Measurements from ENCODE around the gene NSUN4.
A peak's percentile ranks its signal among the peaks of the same experiment; 100 is the strongest.

Gene NSUN4

DNA sequence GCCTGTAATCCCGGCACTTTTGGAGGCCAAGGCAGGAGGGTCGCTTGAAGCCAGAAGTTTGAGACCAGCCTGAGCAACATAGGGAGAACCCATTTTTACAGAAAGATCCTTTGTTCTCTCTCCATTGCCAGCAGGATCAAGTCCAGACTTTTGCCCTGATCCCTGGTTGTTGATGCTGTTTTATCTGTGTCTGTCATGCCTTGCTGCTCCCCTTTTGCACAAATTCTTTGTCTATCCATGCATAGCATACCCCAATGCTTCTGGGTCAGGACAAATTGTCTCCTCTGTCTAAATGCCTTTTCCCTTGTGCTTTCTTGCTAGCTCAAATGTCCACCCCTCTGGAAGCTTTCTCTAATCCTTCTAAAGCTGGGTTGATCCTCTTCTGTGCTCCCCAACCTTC, 28.2 kb downstream of the NSUN4 start:
- DNase-seq, result no peak

DNA sequence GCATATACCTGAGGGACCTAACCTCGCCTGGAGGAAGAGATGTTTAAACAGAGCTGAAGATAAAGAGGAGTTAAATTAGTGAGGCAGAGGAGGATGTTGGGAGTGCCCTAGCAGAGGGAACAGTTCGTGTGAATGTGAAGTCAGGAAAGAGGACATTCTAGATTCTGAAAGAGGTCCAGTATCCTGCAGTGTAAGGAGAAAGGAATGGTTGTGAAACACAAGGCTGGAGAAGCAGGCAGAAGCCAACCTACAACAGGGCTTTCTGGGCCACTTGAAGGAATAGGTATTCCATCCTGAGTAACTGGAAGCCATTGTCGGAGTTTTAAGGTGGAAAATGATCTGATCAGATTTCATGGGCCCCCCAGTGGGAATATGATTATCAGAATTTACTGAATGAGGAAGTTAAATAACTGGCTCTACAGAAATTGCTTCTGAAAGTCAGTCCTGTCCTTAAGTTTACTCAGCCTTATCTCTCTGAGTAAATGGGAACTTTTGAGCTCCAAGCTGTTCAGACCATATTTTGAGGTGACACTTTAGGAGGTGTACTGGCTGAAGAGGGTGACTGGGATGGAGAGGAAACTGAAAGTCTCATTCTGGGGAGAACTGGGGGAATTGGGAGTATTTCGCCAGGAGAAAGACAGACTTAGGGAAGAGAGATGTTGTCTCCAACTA, 29.1 kb downstream of the NSUN4 start:
- no peak for DNase-seq

DNA sequence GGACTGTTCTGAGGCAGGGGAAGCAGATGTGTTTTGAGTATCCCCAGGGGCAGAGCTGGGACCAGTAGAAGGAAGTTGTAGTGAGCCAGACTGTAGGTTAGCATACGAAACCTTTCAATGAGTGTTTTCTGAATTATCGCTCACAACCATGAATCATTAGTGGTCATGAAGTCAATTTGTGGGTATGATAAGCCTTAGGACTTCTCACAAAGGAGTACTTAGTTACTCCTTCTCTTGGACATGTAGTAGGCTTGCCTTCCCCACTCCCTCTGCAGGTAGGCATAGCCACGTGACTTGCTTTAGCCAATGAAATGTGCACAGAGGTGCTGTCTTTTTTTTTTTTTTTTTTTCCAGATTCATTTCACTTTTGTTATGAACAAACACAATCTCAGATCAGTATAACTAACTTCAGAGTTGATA, 29.6 kb downstream of the NSUN4 start:
- no peak for DNase-seq

GRCh38 chr1:46372431-46372830, 31.8 kb downstream of the NSUN4 start:
- DNase-seq, result no peak

- DNase-seq, result no peak
These were observed 39.4 kb downstream of the NSUN4 start for GRCh38 chr1:46379996-46380395.

DNA sequence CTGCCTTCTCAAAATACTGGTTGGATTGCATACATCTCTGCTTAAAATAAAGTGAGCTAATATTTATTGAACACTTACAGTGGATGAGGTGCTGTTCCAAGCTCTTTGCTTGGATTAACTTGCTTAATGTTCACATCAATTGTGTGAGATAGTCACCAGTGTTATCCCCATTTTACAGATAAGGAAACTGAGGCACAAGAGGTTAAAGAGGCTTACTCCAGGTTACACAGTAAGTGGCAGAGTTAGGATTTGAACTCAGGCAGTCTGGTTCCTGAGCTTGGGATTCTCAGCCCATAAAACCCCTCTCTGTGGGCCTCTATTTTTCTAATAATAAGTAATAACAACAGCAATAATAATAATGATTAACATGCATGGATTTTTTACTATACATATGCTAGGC, 39.9 kb downstream of the NSUN4 start:
- no peak for DNase-seq

- DNase-seq, result no peak
These were observed 52.9 kb downstream of the NSUN4 start for GRCh38 chr1:46393510-46393909.

GRCh38 chr1:46394108-46394871, 53.7 kb downstream of the NSUN4 start, which contains the start of gene FAAH:
TSS of gene FAAH (plus strand) at chr1:46394317. CDS start at chr1:46394349, 32 bp downstream.
- DNase-seq, result peak; percentile 36

GRCh38 chr1:46394872-46395465, 54.4 kb downstream of the NSUN4 start:
- no peak for DNase-seq

- no peak for DNase-seq
These were observed 56.1 kb downstream of the NSUN4 start for GRCh38 chr1:46396441-46397398.

GRCh38 chr1:46399307-46399706, 58.7 kb downstream of the NSUN4 start:
- DNase-seq, result no peak

DNA sequence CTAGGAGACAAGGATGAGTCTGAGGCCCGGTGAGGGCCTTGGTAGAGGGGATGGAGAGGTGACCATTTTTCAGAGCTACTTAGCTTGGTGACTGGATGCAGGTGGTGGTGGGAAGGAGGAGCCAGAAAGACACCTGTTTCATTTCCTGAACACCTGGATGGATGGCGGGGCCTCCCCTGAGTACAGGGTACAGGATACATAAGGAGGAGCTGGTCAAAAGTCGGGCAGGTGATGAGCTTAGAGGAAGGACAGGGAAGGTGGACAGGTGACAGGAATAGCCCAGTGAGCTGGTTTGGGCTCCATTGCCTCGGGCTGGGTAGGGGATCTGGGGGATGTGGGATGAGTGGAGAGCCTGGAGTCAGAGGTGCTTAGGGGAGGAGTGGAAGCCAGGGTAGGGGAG, 59.8 kb downstream of the NSUN4 start:
- DNase-seq, result no peak

- no peak for DNase-seq
These were observed 60.7 kb downstream of the NSUN4 start for GRCh38 chr1:46401154-46401913.

GRCh38 chr1:46401964-46402626, 61.5 kb downstream of the NSUN4 start:
- DNase-seq, result no peak

DNA sequence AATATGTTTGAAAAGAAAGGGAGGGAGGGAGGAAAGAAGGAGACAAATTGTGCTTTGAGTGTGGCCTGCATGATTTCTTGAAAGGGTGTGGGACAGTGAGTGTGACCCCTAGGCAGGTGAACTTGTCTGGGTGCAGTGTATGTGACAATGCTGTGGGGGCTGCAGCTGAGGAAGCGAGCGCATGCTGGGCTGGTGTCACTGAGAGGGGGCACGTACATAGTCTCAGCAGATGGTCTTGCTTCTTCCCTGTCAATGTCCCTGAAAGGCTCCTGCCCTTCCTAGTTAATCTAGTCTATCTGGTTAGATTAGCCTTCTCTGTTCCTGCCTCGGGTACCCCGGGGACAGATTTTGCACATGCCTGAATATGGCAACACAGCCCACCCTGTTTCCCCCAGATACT, 63.3 kb downstream of the NSUN4 start:
- DNase-seq, result no peak

DNA sequence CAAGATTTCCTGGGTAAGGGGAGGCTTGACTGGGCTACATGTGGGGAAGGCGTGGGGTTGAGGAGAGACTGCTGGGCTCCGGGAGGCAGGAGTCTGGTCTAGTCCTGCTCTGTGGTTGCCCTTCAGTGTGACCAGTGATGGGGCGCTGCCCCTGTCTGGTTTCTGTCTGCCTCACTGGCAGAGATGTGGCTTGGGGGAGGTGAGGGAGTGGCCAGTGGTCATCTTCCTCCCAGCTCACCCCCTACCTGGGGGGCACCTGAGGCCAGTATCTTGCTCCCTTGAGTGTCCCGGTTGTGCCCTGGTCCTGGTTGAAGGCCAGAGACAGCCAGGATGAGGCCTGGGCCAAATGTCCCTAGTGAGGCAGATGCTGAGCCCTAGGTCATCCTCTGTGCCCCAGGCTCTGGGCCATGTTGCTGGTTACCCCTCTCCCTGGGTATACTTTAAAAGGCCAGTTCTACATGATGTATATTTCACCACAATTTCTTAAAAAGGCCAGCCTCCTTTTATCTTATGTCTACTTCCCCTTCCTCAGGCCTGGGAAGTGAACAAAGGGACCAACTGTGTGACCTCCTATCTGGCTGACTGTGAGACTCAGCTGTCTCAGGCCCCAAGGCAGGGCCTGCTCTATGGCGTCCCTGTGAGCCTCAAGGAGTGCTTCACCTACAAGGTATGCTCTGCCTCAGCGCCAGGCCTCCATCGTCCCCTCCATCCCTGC, 64.0 kb downstream of the NSUN4 start:
- no peak for DNase-seq

DNA sequence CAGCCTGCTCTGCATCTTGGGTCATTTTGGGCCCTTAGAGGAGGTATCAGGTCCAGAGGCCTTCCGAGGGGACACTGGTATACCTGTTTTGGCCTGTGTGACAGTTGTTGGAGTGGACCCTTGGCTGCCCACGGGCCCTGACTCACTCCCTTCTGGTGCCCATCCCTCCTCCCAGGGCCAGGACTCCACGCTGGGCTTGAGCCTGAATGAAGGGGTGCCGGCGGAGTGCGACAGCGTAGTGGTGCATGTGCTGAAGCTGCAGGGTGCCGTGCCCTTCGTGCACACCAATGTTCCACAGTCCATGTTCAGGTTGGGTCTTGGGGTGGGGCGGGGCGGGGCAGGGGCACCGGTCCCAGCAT, 64.6 kb downstream of the NSUN4 start:
- no peak for DNase-seq

DNA sequence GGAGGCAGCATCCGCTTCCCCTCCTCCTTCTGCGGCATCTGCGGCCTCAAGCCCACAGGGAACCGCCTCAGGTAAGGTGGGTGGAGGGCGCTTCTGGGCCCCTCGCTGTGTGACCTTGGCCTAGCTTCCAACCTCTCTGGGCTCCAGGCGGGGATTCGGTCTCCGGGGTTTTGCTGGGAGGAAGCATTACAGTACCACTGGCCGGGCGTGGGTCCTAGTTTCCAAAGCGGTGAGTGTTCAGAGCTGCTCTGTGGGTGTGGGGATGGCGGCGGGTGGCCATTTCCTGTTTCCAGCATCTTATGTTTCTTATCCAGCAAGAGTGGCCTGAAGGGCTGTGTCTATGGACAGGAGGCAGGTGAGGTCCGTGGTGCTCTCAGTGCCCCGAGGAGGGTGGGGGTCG, 65.1 kb downstream of the NSUN4 start:
- no peak for DNase-seq

- no peak for DNase-seq
These were observed 66.4 kb downstream of the NSUN4 start for GRCh38 chr1:46406881-46407608.

- no peak for DNase-seq
These were observed 67.0 kb downstream of the NSUN4 start for GRCh38 chr1:46407636-46408035.

Measured in stimulated activated CD4-positive, alpha-beta T cell treated with anti-CD3 and anti-CD28 coated beads, Interleukin-12 subunit alpha, Interleukin-12 subunit beta, amount 100 ng/mL, for 4 hours (primary cell).